ENCODE results near the gene GRM8.

Gene GRM8

DNA sequence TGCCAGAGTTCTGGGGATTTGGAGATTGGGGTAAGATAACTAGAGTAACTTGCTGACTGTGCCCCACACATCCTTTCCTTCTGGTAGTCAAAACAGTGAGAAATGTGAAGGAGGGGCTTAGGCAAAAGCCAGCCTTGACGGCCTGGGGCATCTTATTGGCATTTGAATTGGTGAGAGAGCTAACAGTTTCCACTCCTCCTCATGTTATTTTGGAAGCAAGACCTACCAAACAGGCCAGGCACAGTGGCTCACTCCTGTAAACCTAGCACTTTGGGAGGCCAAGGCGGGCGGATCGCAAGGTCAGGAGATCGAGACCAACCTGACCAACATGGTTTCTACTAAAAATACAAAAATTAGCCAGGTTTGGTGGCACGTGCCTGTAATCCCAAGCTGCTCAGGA lies 596.6 kb downstream of the GRM8 start:
- no peak for DNase-seq

DNA sequence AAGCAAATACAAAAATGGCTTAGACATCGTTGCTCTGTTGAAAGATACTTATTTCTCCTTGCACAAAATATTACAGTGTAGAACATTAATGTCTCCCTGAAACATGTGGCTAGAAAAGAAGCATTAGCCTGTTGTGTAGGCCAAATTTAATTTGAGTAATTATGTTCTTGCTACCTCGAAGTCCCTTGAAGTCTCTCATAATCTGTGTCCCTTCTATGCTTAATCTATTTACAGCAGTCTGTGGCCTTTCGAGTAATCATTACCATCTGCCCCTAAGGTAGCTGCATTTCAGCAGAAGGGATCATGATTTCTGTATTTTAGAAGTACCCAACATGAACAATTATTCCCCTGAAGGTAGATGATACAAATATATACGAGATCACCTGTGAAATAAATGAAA lies 615.2 kb downstream of the GRM8 start:
- no peak for DNase-seq

DNA sequence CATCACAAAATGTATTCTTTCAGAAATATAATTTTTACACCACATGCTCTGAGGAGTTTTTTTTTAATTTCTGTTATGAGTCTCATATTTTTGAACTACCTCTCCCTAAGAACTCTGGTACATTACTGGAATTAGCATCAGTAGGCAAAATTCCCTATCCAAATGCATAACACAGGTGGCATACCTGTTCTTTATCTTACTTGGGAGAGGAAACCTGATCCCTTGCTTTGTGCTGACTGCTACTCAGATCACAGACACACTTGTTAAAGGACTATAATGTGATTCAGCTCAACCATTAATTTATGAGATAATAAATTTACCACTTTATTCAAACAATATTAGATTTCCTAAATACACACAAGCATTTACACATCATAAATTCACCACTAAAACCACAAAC lies 617.2 kb downstream of the GRM8 start:
- no peak for DNase-seq

DNA sequence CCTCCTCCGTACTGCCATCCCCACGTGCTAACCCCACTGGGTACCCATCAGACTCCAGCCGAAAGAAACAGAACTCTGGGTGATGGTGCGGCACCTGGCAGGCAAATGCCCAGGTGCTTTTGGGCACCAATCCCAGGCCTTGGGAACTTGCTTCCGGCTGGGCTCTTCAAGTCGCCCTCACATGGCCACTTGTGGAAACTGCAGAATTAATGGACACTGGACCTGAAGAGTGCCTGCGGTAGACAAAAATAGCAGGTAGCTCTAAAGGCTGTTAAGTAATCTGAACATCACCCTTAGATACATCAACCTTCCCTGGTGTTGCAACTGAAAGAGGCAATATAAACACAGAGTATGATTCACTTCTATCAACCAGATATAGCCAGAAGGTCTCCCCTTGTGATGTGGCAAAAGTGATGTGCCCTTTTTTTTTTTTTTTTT lies 644.4 kb downstream of the GRM8 start:
- no peak for DNase-seq

DNA sequence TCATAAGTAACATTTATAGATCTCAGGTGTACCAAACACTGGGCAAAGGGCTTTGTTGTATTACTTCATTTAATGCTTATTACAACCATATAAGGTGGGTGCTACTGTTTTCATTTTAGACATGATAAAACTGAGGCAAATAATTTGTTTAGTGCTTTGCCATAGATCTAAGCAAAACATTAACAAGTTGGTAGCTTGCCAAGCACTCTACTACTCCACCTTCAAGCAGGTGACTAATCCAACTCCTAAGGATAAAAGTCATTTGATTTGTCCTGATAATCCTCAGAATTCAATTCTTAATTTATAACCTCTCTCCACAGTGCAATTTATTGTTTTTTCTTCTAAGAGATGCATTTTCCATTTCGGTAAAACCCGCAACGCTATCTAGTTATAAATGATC lies 646.4 kb downstream of the GRM8 start:
- no peak for DNase-seq

DNA sequence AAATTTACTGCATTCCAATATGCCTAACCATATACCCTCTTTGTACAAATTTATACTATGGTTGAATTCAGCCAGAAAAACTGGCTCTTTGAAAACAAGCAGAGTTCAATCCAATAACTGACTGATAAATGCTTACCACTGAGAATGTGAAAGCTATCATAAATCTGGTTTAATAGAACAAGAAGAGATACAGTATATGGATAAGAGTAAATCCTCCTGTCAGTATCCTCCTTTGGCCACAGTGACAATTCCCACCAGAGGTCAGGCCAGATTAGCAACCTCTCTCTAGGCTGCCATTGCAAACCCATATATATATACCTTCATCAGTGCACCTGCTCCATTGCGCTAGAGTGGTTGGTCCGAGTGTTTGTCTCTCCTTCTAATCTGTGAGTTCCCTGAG lies 647.2 kb downstream of the GRM8 start:
- DNase-seq = no peak

DNA sequence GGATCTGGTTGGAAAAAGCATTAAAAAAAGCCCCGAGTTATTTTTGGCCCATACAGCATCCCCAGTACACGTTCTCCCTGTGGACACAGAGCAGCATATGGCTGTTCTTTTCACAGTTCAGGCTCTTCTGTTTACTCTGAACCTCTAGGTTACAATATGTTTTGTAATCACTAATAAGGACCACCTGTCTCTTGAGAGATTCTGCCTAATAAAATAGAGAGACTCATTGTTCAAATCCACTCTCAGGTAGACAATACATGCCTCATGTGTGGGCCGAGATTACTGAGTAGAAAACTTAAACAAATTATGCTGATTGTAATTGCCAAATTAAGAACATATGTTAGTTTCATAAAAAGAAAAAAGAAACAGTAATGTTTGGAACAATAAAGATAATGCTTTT lies 647.7 kb downstream of the GRM8 start:
- no peak for DNase-seq

DNA sequence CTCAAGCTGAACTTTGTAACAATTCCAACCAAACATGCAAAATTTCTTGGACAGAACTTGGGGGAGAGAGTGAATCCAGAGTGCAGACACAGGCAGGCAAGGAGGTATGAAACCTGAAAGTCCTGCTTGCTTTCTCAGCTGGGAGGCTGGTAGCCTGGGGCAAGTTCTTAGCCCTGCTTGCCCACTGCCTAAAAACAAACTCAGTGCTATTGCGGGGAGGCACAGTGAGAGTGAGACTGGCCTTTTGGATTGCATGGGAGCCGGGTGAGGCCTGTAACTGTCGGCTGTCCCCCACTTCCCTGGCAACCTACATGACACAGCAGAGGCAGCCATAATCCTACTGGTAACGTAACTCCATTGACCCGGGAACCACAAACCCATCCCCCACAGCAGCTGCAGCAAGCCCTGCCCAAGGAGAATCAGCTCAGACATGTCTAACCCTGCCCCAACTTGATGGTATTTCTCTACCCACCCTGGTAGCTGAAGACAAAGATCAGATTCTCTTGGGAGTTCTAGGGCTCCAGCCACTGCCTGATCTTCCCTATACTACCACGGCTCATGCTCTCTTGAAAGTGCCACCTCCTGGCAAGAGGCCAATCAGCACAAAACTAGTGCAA lies 663.6 kb downstream of the GRM8 start:
- DNase-seq = no peak

DNA sequence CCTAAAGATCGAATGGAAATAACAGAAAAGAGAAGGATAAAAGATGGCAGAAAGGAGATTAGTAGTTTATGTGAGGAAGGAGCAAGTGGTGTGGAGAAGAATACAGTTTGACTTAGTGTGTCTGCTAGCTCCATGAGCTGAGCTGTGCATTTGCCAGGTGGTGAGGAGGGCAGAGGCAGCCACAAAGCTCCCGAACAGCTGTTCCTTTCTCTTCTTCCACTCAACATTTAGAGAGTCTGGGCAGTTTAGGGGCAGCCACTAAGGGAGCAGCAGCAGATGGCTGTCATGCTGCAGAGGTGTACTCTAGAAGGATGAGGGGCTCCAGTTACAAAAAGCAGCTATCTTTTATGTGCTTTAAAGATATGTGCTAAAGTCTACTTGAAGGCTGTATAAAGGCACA lies 674.4 kb downstream of the GRM8 start:
- no peak for DNase-seq

DNA sequence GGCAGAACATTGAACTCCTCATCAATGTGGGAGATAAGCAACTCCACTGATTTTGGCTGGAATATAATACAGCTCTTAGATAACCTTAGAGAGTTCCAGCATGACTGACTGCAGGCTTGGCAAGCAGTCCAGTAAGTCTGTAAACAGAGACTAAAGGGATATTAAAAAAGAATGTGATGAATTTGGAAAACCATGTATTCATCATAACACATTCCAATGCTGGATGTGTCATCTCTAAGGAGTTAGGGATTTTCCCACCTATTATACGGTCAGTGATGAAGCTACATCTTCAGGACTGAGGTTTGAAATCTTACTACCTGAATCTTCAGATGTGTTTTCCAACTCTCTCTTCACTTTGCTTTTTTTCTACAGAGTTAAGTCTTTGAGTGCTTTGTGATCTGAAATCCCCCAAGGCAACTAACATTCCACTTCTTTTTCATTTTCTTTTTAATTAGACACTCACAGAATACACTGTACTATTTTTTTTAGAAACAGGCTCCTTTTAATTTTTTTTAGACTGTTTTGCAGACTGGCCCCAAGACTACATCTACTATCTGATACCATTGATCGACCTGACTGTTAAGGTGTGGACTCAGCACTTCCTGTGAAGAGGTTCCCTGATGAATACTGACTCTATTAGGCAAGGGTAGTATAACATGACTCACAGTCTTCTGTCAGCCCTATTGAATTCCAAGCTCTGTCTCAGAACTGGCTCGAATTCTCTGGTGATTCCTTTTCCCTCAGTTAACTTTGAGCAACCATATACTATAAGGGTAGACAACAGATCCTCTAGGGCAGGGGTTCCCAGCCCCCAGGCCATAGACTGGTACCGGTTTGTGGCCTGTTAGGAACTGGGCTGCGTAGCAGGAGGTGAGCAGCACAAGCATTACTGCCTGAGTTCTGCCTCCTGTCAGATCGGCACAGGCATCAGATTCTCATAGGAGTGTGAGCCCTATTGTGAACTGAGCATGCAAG lies 678.2 kb downstream of the GRM8 start:
- DNase-seq = no peak

DNA sequence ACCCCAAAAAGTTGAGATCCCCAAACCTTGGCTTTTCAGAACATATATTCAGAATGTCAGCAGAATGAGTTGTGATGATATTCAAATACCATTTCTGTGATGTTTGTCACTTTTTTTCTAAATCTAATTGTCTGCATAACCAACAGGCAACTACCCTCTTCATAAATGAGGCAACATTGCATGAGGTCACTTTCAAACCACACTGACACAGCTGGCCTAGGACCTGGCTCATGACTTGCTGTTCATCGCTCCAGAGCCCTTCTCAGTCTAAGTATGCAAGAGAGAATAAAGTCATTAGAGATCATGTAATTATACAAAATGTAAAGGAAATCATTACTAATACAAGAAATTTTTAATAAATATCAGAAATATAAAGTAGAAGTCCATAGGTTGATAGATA lies 681.9 kb downstream of the GRM8 start:
- DNase-seq = no peak

DNA sequence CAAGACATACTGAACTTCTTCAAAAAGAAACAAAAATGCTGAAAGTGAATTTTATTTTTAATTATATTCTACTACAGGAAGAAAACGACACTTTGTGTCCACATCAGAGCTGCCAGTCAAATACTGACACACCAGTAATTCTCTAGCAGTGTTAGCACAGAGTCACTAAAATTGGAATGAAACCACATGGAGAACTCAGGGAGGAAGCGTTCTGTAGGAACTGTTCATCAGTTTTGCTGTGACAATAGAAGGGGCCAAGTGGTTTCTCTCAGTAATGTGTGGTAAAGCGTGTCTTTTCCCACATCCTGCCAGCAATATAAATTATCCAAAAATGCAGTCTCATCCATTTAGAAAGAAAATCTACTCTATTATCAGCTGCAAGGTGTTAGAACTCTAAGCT lies 683.3 kb downstream of the GRM8 start:
- no peak for DNase-seq

DNA sequence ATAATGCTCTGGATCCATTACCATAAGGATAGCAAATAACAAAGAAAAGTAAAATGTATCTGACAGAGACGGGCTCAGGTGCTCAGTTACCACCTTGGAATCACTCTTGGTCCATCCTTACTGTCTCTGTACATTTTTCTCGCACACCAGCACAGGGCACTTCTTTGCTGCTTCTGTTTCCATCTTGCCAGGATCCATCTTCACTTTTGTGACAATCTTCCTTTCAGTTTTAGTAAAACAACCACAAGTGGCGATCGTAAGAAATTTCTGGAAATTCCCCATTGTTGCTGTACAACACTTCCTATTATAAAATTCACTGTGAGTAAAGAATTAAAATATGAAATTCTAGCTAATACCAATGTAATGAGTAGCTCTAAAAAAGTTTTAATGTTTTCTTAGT lies 695.5 kb downstream of the GRM8 start:
- no peak for DNase-seq

DNA sequence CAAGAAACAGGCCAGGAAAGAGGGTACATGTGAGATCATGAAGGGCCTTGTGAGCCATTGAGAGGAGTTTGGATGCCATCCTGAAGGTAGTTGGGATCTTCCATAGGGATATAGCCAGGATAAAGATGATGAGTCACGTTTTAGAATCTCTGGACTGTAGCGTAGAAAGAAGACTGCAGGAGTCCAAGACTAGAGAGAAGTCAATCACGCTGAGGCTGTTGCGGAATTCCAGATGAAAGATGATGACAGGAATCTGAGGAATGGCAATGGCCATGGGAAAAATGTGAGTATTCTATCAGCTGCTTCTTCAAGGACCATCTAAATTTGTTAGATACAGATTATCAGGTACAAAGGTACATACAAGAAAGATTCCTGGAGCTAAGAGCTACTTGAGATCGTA lies 711.3 kb downstream of the GRM8 start:
- DNase-seq = no peak

DNA sequence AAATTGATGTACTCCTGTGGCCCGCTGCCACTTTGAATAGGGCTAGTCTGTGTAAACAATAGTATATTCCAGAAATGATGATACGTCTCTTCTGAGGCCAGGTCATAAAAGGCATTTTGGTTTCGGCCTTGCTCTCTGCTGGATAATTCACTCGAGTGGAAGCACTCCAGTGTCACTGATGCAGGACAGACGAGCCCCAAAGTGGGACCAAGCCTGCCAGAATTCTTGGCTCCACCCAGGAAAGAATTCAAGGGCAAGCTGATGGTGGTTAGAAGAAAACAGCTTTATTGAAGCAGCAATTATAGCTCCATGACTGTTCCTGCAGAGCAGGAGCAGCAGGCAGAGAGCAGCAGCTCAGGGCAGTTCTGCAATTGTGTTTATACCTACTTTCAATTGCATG lies 717.6 kb downstream of the GRM8 start:
- no peak for DNase-seq

DNA sequence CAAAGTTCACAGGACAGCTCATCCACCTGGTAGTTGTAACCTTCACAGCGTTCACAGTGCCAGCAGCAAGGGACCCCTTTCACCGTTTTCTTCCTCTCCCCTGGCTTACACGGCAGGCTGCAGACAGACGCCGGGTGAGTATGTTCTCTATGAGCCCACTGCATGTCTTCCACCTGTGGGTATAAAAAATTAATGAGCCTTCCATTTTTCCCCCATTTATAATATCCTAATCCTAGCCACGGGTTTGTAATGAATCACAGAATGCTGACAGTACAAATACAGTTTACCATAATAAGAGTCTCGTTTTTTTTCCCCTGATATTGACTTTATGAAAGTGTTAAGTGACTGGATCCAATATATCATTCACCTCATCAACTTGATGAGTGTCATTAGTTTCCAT lies 719.0 kb downstream of the GRM8 start:
- no peak for DNase-seq

DNA sequence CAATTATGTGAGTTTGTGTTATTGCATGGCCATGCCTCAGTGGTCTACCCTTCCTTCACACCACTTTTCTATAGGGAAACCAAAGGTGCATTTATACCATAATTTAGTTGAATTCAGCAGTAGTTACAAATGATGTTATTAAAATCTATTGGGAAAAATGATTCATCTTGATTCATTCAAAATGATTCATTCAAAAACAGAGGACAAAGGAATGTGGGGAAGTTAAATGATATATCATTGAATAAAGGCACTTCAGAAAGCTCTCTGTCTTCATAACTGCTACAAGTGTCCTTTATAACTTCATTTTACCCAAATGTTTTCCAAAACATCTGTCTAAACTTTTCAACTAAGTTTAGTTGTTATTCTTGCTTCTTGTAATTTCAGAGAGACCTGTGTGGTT lies 722.9 kb downstream of the GRM8 start:
- DNase-seq = no peak

DNA sequence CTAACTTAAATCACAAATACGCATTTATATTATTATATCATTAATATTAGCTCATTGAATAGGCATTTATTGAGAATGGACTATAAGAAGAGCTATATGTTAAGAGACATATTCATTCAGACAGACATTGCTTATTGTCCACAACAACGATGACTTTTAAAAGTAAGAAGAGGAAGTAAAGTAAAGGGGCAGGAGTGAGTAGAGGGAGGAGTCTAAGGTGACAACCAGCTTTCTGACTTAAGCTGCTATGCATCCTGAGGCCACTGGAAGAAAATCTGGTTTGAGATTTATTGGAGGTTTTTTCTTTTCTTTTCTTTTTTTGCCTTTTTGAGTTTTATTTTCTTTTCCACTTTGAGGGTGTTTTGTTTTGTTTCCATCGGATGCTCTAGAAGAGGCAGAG lies 723.5 kb downstream of the GRM8 start:
- no peak for DNase-seq

DNA sequence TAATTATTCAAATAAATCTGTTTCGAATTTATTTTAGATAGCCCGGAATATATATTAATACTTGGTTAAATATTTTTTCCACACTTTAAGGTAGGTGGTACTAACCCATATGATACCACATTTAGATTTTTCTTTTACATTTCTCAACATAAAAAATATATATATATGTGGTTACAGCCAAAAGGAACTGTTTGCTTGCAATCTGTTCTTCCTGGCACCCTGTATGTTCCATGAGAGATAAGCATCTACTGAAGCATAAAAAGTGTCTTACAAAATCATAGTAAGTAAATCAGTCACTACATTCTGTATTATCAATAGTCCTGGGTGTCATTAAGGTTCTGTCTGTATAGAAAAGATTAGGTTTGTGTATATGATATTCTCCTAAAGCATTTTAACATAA lies 726.8 kb downstream of the GRM8 start:
- no peak for DNase-seq

DNA sequence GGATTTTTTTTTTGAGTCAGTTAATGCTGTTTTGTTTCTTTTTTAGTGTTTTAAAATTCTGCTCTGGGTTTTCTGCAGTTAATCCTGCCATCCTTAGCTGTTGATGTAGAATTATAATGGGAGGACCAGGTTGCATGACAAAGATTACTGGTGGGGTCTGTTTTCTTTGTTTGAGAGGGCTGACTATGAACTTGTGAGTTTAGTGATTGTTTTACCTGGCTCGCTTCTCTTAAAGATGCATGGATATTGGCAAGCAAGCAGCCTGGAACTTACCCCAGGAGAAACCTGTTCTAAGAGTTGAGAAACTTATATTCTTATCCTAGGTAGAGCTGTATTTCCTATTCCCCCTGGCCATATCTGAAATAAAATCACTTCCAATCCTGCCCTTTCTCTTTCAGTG lies 727.8 kb downstream of the GRM8 start:
- no peak for DNase-seq

DNA sequence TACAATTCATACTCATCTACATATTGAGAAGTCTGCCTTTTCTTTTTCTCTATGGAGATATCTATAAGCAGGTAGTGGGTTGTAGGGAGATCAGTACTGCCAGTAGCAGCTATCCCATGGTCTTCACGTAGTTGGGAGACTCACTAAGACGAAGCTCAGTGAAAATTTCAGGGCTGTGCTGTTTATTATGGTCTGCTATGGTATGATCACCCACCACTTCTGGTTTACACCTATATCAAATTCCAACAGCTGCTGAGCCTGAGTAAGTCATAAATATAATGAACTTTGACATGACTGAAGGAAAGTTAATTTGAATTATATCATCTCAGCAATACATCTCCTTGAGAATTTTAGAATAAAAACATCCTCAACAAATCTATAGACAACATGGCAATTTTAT lies 741.7 kb downstream of the GRM8 start:
- DNase-seq = no peak

DNA sequence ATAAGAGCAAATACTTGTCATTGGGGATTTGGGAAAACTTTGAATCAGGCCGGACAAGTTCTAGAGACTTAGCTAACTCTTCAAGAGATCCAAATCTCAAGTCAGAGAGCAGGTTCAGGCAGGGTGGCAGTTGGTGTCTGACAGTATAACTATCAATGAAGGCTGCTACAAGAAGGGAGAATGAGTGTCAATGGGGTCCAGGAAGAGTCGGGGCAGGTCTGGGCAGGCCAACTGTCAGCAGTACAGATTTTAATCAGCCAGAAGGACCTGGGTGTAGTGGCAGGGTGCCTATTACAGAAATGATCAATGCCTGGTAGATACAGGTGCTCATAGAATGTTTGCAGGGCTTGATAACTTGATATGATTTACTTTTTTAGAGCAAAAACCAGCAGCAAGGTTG lies 751.1 kb downstream of the GRM8 start:
- DNase-seq = no peak

DNA sequence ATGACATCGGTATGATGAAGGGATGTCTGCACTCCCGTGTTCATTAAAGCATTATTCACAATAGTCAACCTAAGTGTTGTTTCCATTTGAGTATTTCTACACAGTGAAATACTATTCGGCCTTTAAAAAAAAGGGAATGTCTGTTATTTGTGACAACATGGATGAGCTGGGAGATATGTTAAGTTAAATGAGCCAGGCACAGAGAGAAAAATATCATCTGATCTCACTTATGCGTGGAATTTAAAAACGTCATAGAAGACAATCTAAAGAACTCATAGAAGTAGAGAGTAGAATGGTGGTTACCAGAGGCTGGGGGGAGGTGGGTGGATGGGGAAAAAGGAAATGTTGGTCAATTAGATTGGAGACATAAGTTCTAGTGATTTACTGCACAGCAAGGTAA lies 753.3 kb downstream of the GRM8 start:
- DNase-seq = no peak

DNA sequence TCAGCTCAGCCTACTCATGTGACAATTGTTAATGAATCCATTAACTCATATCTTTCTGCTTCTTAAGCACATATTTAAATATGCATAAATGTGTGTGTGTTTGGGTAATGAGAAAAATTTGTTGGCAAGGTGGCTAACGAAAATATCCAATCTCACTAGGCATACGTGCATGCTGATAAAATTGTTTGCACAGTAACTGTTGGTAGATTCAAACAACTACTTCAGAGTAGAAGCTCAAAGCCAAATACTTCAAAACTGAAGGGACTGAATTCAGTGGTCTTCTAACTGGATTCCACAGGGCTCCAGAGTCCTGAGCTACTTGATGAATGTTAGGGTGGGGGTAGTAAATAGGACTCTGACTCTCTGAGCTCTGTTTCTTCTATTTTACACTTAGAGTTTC lies 757.0 kb downstream of the GRM8 start:
- DNase-seq = no peak

DNA sequence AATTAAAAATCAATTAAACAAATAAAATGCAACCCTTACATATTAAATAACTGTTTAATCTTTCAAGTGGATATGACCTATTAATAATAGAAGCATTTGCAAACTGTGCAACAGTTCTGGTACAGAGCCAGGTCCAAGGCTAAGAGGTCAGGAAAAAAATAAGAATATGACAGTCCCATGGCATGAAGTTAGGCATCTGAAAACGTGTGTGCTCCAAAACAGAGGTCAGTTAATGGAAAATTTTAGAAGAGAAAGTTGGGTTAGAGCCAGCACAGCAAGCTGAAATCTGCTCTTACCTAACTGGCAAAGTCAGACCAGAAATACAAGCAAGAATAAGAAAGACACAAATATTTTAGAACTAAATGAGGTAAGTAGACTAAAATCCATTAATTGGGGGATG lies 757.7 kb downstream of the GRM8 start:
- no peak for DNase-seq

All from hippocampal formation (tissue), 2 donors.